Measurements from ENCODE around the gene FAM167B.

DNA sequence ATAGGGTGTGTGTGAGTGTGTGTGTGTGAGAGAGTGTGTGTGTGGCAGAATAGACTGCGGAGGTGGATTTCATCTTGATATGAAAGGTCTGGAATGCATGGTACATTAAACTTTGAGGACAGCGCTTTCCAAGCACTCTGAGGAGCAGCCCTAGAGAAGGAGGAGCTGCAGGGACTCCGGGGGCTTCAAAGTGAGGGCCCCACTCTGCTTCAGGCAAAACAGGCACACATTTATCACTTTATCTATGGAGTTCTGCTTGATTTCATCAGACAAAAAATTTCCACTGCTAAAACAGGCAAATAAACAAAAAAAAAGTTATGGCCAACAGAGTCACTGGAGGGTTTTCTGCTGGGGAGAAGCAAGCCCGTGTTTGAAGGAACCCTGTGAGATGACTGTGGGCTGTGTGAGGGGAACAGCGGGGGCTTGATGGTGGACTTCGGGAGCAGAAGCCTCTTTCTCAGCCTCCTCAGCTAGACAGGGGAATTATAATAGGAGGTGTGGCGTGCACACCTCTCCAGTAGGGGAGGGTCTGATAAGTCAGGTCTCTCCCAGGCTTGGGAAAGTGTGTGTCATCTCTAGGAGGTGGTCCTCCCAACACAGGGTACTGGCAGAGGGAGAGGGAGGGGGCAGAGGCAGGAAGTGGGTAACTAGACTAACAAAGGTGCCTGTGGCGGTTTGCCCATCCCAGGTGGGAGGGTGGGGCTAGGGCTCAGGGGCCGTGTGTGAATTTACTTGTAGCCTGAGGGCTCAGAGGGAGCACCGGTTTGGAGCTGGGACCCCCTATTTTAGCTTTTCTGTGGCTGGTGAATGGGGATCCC, 26.6 kb downstream of the FAM167B start:
- TF ChIP-seq CTCF (IDR thresholded peaks at IDR 0.05) (no peak), EZH2 (IDR thresholded peaks at IDR 0.05; ENCODE audit: borderline replicate concordance, insufficient read depth, low read depth, low read length, poor library complexity, severe bottlenecking) (no peak)

Data from B cell (primary cell).